Epidermal melanocyte (primary cell): ENCODE measurements around the gene PRR5L.

Source experiments
- DNase-seq: peaks from one replicate; pipeline ENCODE4 v3.0.0; 2011; ENCODE audit warnings: low spot score; ENCODE audit not compliant: insufficient read length

PRR5L gene

GRCh38 chr11:36357831-36358230 is 61.7 kb downstream of the PRR5L start:
- no peak for DNase-seq

- no peak for DNase-seq
Measured at GRCh38 chr11:36358436-36358835, 62.3 kb downstream of the PRR5L start.

- no peak for DNase-seq
Measured at GRCh38 chr11:36360318-36360717, 64.2 kb downstream of the PRR5L start.

GRCh38 chr11:36360826-36361415 is 64.8 kb downstream of the PRR5L start:
- DNase-seq = no peak

GRCh38 chr11:36361472-36361871 is 65.4 kb downstream of the PRR5L start:
- DNase-seq = no peak

GRCh38 chr11:36361901-36362391 is 65.9 kb downstream of the PRR5L start:
- DNase-seq = peak; percentile 32

GRCh38 chr11:36362902-36363301 is 66.8 kb downstream of the PRR5L start:
- no peak for DNase-seq

- DNase-seq = no peak
Measured at GRCh38 chr11:36363361-36364268, 67.5 kb downstream of the PRR5L start.

- DNase-seq = no peak
Measured at GRCh38 chr11:36364551-36365325, 68.7 kb downstream of the PRR5L start.

- no peak for DNase-seq
Measured at GRCh38 chr11:36365907-36366306, 69.8 kb downstream of the PRR5L start.

- DNase-seq = no peak
Measured at GRCh38 chr11:36367806-36368680, 72.0 kb downstream of the PRR5L start.

GRCh38 chr11:36371181-36371580 is 75.1 kb downstream of the PRR5L start:
- DNase-seq = no peak

- DNase-seq = no peak
Measured at GRCh38 chr11:36371590-36371989, 75.5 kb downstream of the PRR5L start.

- DNase-seq = no peak
Measured at GRCh38 chr11:36372101-36372771, 76.1 kb downstream of the PRR5L start.

- no peak for DNase-seq
Measured at GRCh38 chr11:36373016-36374010, 77.2 kb downstream of the PRR5L start.

- DNase-seq = no peak
Measured at GRCh38 chr11:36374726-36375125, 78.6 kb downstream of the PRR5L start.

GRCh38 chr11:36375353-36376008 is 79.4 kb downstream of the PRR5L start:
- DNase-seq = no peak

GRCh38 chr11:36376009-36376887 is 80.2 kb downstream of the PRR5L start:
- DNase-seq = no peak
